Measurements from ENCODE around the gene CCDC107.

DNA sequence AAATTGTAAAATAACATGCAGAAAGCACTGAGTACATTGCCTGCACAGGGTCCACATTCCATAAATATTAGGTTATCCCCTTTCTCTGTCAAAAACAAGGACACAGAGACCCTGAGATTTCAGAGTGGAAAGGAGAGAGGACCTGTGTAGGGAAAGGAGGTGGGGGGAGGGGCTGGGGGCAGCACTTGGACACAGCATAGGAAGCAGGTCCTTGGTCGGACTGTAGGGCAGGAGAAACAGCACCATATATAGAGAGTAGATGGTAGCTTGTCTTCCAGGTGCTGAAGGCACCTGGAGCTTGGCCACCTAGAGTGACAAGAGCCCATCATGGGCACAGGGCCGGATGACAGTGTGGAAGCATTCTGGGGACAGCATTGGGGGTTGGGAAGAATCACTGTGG is 29.2 kb downstream of the CCDC107 start:
- TF ChIP-seq, protein P1, sequence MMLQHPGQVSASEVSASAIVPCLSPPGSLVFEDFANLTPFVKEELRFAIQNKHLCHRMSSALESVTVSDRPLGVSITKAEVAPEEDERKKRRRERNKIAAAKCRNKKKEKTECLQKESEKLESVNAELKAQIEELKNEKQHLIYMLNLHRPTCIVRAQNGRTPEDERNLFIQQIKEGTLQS (CRISPR knock-in tag; IDR thresholded peaks at IDR 0.05): no peak
- TF ChIP-seq ERF (CRISPR knock-in tag; IDR thresholded peaks at IDR 0.05) (no peak), RAD21 (CRISPR knock-in tag; IDR thresholded peaks at IDR 0.05) (no peak), ZBTB21 (CRISPR knock-in tag; IDR thresholded peaks at IDR 0.05) (no peak), DNMT1 (CRISPR knock-in tag; IDR thresholded peaks at IDR 0.05) (no peak), ZNF121 (CRISPR knock-in tag; IDR thresholded peaks at IDR 0.05) (no peak)
